H1 (cell line): ENCODE data around the gene TMEM176B.

ENCODE experiments used
- BRCA1 ChIP-seq: IDR thresholded peaks from 2 replicates; pipeline ENCODE4 v1.6.1; 2012; ENCODE audit warnings: low read depth, low read length, improper control_type of control experiment
- CREB1 ChIP-seq: IDR thresholded peaks from 2 replicates; pipeline ENCODE4 v1.6.1; 2012; ENCODE audit warnings: inconsistent platforms
- CTCF ChIP-seq, 3 experiments: IDR thresholded peaks; 1 replicate in 2 of 3; 2 replicates in 1 of 3; pipeline versions ENCODE4 v1.5.1 to v1.6.1; 2011; ENCODE audit warnings: low read length in 3 of 3, mild to moderate bottlenecking in 3 of 3, inconsistent platforms in 2 of 3, low read depth in 1 of 3, moderate library complexity in 1 of 3; ENCODE audit not compliant: insufficient read depth in 1 of 3; ENCODE audit errors: control extremely low read depth in 1 of 3
- JUND ChIP-seq: IDR thresholded peaks from 2 replicates; pipeline ENCODE4 v1.6.1; 2011; ENCODE audit warnings: mild to moderate bottlenecking, improper control_type of control experiment, low read length
- MAX ChIP-seq: IDR thresholded peaks from 2 replicates; pipeline ENCODE4 v1.6.1; 2012; ENCODE audit warnings: inconsistent platforms
- NRF1 ChIP-seq: IDR thresholded peaks from 2 replicates; pipeline ENCODE4 v1.6.1; 2011; ENCODE audit warnings: mild to moderate bottlenecking, low read depth, low read length, improper control_type of control experiment
- POLR2A ChIP-seq, 2 experiments: IDR thresholded peaks; 1 replicate in 1 of 2; 2 replicates in 1 of 2; pipeline ENCODE4 v1.6.1; 2011; ENCODE audit warnings: low read depth in 2 of 2, low read length in 2 of 2, mild to moderate bottlenecking in 2 of 2; ENCODE audit errors: control extremely low read depth in 1 of 2
- RAD21 ChIP-seq, 2 experiments: IDR thresholded peaks in 1 of 2; conservative IDR thresholded peaks in 1 of 2; 2 replicates each; pipeline ENCODE4 v1.6.1; 2011; ENCODE audit warnings: low read depth in 2 of 2, low read length in 2 of 2, improper control_type of control experiment in 1 of 2, inconsistent platforms in 1 of 2, mild to moderate bottlenecking in 1 of 2, moderate library complexity in 1 of 2
- TAF1 ChIP-seq: IDR thresholded peaks from 2 replicates; pipeline ENCODE4 v1.6.1; 2011; ENCODE audit warnings: mild to moderate bottlenecking, low read depth, low read length
- TEAD4 ChIP-seq: IDR thresholded peaks from 2 replicates; pipeline ENCODE4 v1.6.1; 2012; ENCODE audit warnings: low read depth, low read length, inconsistent platforms, mixed read lengths
- YY1 ChIP-seq: IDR thresholded peaks from 2 replicates; pipeline ENCODE4 v1.6.1; 2011; ENCODE audit warnings: low read depth, mild to moderate bottlenecking, low read length
- ZNF274 ChIP-seq: IDR thresholded peaks from 2 replicates; pipeline ENCODE4 v1.7.0; 2012; ENCODE audit warnings: low read length, borderline replicate concordance; ENCODE audit errors: extremely low read depth

- TF ChIP-seq NRF1 = no peak
- no peak for TF ChIP-seq POLR2A (IDR thresholded peaks at IDR 0.05; ENCODE audit: control extremely low read depth in 1 of 2, low read depth in 2 of 2, low read length in 2 of 2)
- TF ChIP-seq CTCF (IDR thresholded peaks at IDR 0.05; ENCODE audit: control extremely low read depth in 1 of 3, insufficient read depth in 1 of 3, low read depth in 1 of 3, low read length in 3 of 3) = no peak
- no peak for TF ChIP-seq ZNF274
- TF ChIP-seq TAF1 = no peak
- no peak for TF ChIP-seq YY1
- no peak for TF ChIP-seq RAD21 (IDR thresholded peaks at IDR 0.05 in 1 of 2, conservative IDR thresholded peaks at IDR 0.05 in 1 of 2; ENCODE audit: low read depth in 2 of 2, low read length in 2 of 2)
- no peak for TF ChIP-seq MAX
- no peak for TF ChIP-seq CREB1
- no peak for TF ChIP-seq JUND
- TF ChIP-seq TEAD4 = no peak
- no peak for TF ChIP-seq BRCA1
Observed at GRCh38 chr7:150797661-150798060, 2.5 kb downstream of the TMEM176B start.
